Measurements from ENCODE around the gene G6PD. TPM values are rescaled to one million over a fixed set of nuclear protein-coding genes. Genes with fewer than 3 reads are reported as not detected.

G6PD gene
- total and polyA plus RNA-seq, 2 of the 8 experiments (the other 6 are each of a cell fraction or from before 2014, with no cell fraction given): 47.3 to 55.1 TPM

GRCh38 chrX:154487518-154488290, 58.9 kb downstream of the G6PD start (continued):
- TF ChIP-seq, protein P1, sequence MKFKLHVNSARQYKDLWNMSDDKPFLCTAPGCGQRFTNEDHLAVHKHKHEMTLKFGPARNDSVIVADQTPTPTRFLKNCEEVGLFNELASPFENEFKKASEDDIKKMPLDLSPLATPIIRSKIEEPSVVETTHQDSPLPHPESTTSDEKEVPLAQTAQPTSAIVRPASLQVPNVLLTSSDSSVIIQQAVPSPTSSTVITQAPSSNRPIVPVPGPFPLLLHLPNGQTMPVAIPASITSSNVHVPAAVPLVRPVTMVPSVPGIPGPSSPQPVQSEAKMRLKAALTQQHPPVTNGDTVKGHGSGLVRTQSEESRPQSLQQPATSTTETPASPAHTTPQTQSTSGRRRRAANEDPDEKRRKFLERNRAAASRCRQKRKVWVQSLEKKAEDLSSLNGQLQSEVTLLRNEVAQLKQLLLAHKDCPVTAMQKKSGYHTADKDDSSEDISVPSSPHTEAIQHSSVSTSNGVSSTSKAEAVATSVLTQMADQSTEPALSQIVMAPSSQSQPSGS (IDR thresholded peaks at IDR 0.05; ENCODE audit: low read length): no peak
- TF ChIP-seq CEBPB (IDR thresholded peaks at IDR 0.05; ENCODE audit: low read depth, low read length): no peak

Data from H1 (cell line).